HepG2 (cell line): ENCODE measurements around the gene DTWD2. TPM values are rescaled to one million over a fixed set of nuclear protein-coding genes. Genes with fewer than 3 reads are reported as not detected.

Experiments used
- BCL6 ChIP-seq: IDR thresholded peaks from 2 replicates; pipeline ENCODE4 v1.6.1; 2016; ENCODE audit warnings: missing genetic modification reagents, missing compliant biosample characterization
- FOXO1 ChIP-seq: sonication (generic); formaldehyde crosslinking; IDR thresholded peaks from 2 replicates; pipeline ENCODE4 v1.4.0; 2020; ENCODE audit warnings: missing genetic modification reagents
- GFI1 ChIP-seq: sonication (generic); formaldehyde crosslinking; IDR thresholded peaks from 2 replicates; pipeline ENCODE4 v1.5.0; 2020; ENCODE audit warnings: missing genetic modification reagents, mild to moderate bottlenecking, borderline replicate concordance
- LBX2 ChIP-seq: sonication (generic); formaldehyde crosslinking; IDR thresholded peaks from 2 replicates; pipeline ENCODE4 v1.5.0; 2020; ENCODE audit warnings: missing genetic modification reagents, mild to moderate bottlenecking, borderline replicate concordance
- MLXIP ChIP-seq: sonication (generic); formaldehyde crosslinking; IDR thresholded peaks from 2 replicates; pipeline ENCODE4 v1.9.0; 2021; ENCODE audit warnings: missing genetic modification reagents, borderline replicate concordance
- MTA3 ChIP-seq: sonication (generic); formaldehyde crosslinking; IDR thresholded peaks from 2 replicates; pipeline ENCODE4 v1.4.0; 2020; ENCODE audit warnings: missing genetic modification reagents
- NFKBIZ ChIP-seq: IDR thresholded peaks from 2 replicates; pipeline ENCODE4 v1.6.1; 2018; ENCODE audit warnings: missing genetic modification reagents, missing compliant biosample characterization
- POLR2A ChIP-seq, 2 experiments: IDR thresholded peaks; 2 replicates each; pipeline ENCODE4 v1.6.1; 2011; ENCODE audit warnings: low read depth in 2 of 2, low read length in 2 of 2, mild to moderate bottlenecking in 1 of 2, moderate library complexity in 1 of 2; ENCODE audit not compliant: insufficient read depth in 1 of 2
- RBM39 ChIP-seq: fragments of 200-400 bp; formaldehyde crosslinking; IDR thresholded peaks from one replicate; pipeline ENCODE4 v1.6.1; 2018; ENCODE audit warnings: antibody characterized with exemption, mild to moderate bottlenecking, low read depth, low read length; ENCODE audit not compliant: poor library complexity, severe bottlenecking
- RXRB ChIP-seq: IDR thresholded peaks from 2 replicates; pipeline ENCODE4 v1.6.1; 2016; ENCODE audit warnings: borderline replicate concordance, missing genetic modification reagents, missing compliant biosample characterization
- SIN3B ChIP-seq: fragments of 150-350 bp; IDR thresholded peaks from 2 replicates; pipeline ENCODE4 v1.6.1; 2014; ENCODE audit warnings: low read length
- SP1 ChIP-seq, 2 experiments: fragments of 450-650 bp in 1 of 2; sonication (generic) in 1 of 2; formaldehyde crosslinking in 1 of 2; IDR thresholded peaks; 2 replicates each; pipeline versions ENCODE4 v1.4.0 to v1.6.1; 2016 to 2020; ENCODE audit warnings: missing genetic modification reagents in 1 of 2
- TCF7 ChIP-seq: sonication (generic); IDR thresholded peaks from 2 replicates; pipeline ENCODE4 v1.6.1; 2016; ENCODE audit warnings: antibody characterized with exemption, low read depth
- TIGD3 ChIP-seq: sonication (generic); formaldehyde crosslinking; IDR thresholded peaks from 2 replicates; pipeline ENCODE4 v1.5.1; 2020; ENCODE audit warnings: mild to moderate bottlenecking, missing genetic modification reagents, borderline replicate concordance
- ZFP62 ChIP-seq: sonication (generic); formaldehyde crosslinking; IDR thresholded peaks from 2 replicates; pipeline ENCODE4 v1.4.0; 2020; ENCODE audit warnings: missing genetic modification reagents
- ZNF274 ChIP-seq: sonication (generic); formaldehyde crosslinking; IDR thresholded peaks from 2 replicates; pipeline ENCODE4 v1.5.1; 2020; ENCODE audit warnings: mild to moderate bottlenecking, missing genetic modification reagents
- ZNF3 ChIP-seq: IDR thresholded peaks from 2 replicates; pipeline ENCODE4 v1.7.0; 2017; ENCODE audit warnings: inconsistent platforms
- ZNF337 ChIP-seq: sonication (generic); formaldehyde crosslinking; IDR thresholded peaks from 2 replicates; pipeline ENCODE4 v1.5.1; 2020; ENCODE audit warnings: missing genetic modification reagents, low read depth, mild to moderate bottlenecking, borderline replicate concordance
- ZNF558 ChIP-seq: sonication (generic); formaldehyde crosslinking; IDR thresholded peaks from 2 replicates; pipeline ENCODE4 v1.9.0; 2022; ENCODE audit warnings: mild to moderate bottlenecking, missing genetic modification reagents, borderline replicate concordance
- ZNF616 ChIP-seq: sonication (generic); formaldehyde crosslinking; IDR thresholded peaks from 2 replicates; pipeline ENCODE4 v1.5.0; 2020; ENCODE audit warnings: low read depth, mild to moderate bottlenecking, missing genetic modification reagents
- ZNF761 ChIP-seq: sonication (generic); formaldehyde crosslinking; conservative IDR thresholded peaks from 2 replicates; pipeline ENCODE4 v1.4.0; 2020; ENCODE audit warnings: mild to moderate bottlenecking, missing genetic modification reagents
- ZNF766 ChIP-seq: sonication (generic); formaldehyde crosslinking; IDR thresholded peaks from 2 replicates; pipeline ENCODE4 v1.5.0; 2020; ENCODE audit warnings: missing genetic modification reagents, borderline replicate concordance
- ZNF850 ChIP-seq: sonication (generic); formaldehyde crosslinking; conservative IDR thresholded peaks from 2 replicates; pipeline ENCODE4 v1.9.0; 2021; ENCODE audit warnings: mild to moderate bottlenecking, missing genetic modification reagents
- ZSCAN25 ChIP-seq: sonication (generic); formaldehyde crosslinking; IDR thresholded peaks from 2 replicates; pipeline ENCODE4 v1.8.0; 2022; ENCODE audit warnings: mild to moderate bottlenecking, missing genetic modification reagents
- ZSCAN31 ChIP-seq: sonication (generic); formaldehyde crosslinking; IDR thresholded peaks from 2 replicates; pipeline ENCODE4 v1.5.0; 2020; ENCODE audit warnings: low read depth, mild to moderate bottlenecking, missing genetic modification reagents
- polyA plus RNA-seq, 8 experiments: library from polyadenylated mRNA; depleted of rRNA in 3 of 8; stranded (reverse) in 7 of 8; unstranded in 1 of 8; fragments of >200 nt; fragmentation: Illumina TruSeq in 4 of 8; extraction: Trizol in 4 of 8; gene quantifications; 2 replicates each; pipeline versions ENCODE4 v1.2.1 to v1.2.3, GENCODE V29; 2011 to 2016; ENCODE audit warnings: low read depth in 4 of 8, missing spikeins in 1 of 8, mixed read lengths in 1 of 8; ENCODE audit not compliant: insufficient read depth in 1 of 8
- total RNA-seq, 5 experiments: library from RNA; depleted of rRNA; stranded (reverse); fragments of >200 nt; fragmentation: Illumina TruSeq; extraction: Trizol; gene quantifications; 2 replicates each; pipeline ENCODE4 v1.2.3, GENCODE V29; 2016; ENCODE audit warnings: low read depth in 1 of 5

The DTWD2 gene
- total and polyA plus RNA-seq, 2 of the 13 experiments (the other 11 are each of a cell fraction or from before 2014, with no cell fraction given), result 1.6 to 6.0 TPM

- TF ChIP-seq NFKBIZ (CRISPR knock-in tag) (no peak), ZNF558 (CRISPR knock-in tag) (no peak), ZSCAN25 (no peak), MTA3 (no peak), ZNF761 (CRISPR knock-in tag) (no peak), RBM39 (no peak), ZNF337 (CRISPR knock-in tag) (no peak), ZFP62 (CRISPR knock-in tag) (no peak), GFI1 (CRISPR knock-in tag) (no peak), BCL6 (CRISPR knock-in tag) (peak; percentile 35; the same call in 1 of the 2 replicates), ZNF3 (CRISPR knock-in tag) (no peak), ZNF274 (CRISPR knock-in tag) (no peak), ZNF616 (CRISPR knock-in tag) (no peak), SIN3B (no peak), ZNF850 (CRISPR knock-in tag) (no peak), ZNF766 (no peak), FOXO1 (peak; percentile 22; the same call in 1 of the 2 replicates), TIGD3 (no peak), ZSCAN31 (CRISPR knock-in tag) (no peak), LBX2 (CRISPR knock-in tag) (no peak), SP1 (IDR thresholded peaks at IDR 0.05) (no peak), SP1 (CRISPR knock-in tag; IDR thresholded peaks at IDR 0.05) (no peak), TCF7 (0 out of 2 replicates have a peak, but pooled peaks have one; percentile 47), MLXIP (no peak), RXRB (CRISPR knock-in tag) (peak; percentile 38; the same call in 1 of the 2 replicates), POLR2A (IDR thresholded peaks at IDR 0.05; ENCODE audit: insufficient read depth in 1 of 2, low read depth in 2 of 2, low read length in 2 of 2) (no peak)
Measured at GRCh38 chr5:119009131-119009530, 20.8 kb upstream of the DTWD2 start (continued).
